Measurements from ENCODE around the gene FUOM. TPM values are rescaled to one million over a fixed set of nuclear protein-coding genes. Genes with fewer than 3 reads are reported as not detected.

FUOM gene
- total RNA-seq, 1 donor from 2014 or later = 37.2 TPM

DNA sequence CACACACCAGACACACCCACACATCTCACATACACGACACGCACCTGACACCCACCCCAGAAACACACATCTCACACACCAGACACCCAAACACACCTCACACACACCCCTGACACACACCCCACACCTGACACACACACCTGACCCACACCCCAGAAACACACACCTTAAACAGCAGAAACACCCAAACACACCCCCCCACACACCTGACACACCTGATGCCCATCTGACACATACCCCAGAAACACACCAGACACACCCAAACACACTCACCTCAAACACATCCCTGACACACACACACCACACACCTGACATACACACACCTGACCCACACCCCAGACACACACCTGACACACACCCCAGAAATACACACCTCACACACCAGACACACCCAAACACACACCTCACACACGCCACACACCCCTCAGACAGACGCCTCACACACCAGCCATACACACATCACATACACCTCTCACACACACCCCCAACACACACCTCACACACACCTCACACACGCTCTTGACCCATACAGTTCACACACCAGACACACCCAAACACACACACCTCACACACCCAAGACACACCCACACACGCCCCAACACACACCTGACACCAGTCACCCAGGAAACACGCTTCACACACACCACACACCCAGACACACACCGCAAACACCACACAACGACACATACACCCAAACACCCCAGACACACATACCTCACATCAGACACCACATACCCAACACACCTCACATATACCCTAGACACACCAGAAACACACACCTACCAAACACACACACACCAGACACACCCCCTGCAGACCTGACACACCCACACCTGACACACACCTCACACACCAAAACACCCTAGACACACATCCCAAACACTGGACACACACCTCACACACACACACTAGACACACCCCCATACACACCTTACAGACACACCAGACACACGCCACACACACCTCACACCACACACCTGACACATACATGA is 19.4 kb downstream of the FUOM start:
- ATAC-seq (ENCODE audit: low read depth) (no peak), DNase-seq (no peak)
- H3K4me1 Mint-ChIP-seq = peaks cover 6% of the 10 kb centered on the region
- TF ChIP-seq CTCF (IDR thresholded peaks at IDR 0.05) = no peak
- ChIA-PET CTCF (no interaction called here), POLR2A (no interaction called here)
- H3K9me3 Mint-ChIP-seq = no peaks in the 10 kb centered on the region
- H3K36me3 Mint-ChIP-seq (ENCODE audit: low read depth) = no peaks in the 10 kb centered on the region
- H3K4me3 Mint-ChIP-seq = no peak overlapping the region
- peaks cover 21% of the 10 kb centered on the region for H3K27me3 Mint-ChIP-seq
- intact Hi-C loops (cut with micrococcal nuclease) = no loop called here
- H3K27ac Mint-ChIP-seq = no peak overlapping the region

- H3K4me3 Mint-ChIP-seq = no peak overlapping the region
- peaks cover 6% of the 10 kb centered on the region for H3K4me1 Mint-ChIP-seq
- TF ChIP-seq CTCF (IDR thresholded peaks at IDR 0.05) = no peak
- no peak overlapping the region for H3K27ac Mint-ChIP-seq
- DNase-seq = no peak
- CTCF ChIA-PET = no interaction called here
- ATAC-seq (ENCODE audit: low read depth) = no peak
- H3K9me3 Mint-ChIP-seq = no peaks in the 10 kb centered on the region
- intact Hi-C loops (cut with micrococcal nuclease) = loop anchor here (2.0 kb wide), 1 partner anchor 19 kb away; no protein-coding TSS in a partner anchor
- no peaks in the 10 kb centered on the region for H3K36me3 Mint-ChIP-seq (ENCODE audit: low read depth)
- peaks cover 19% of the 10 kb centered on the region for H3K27me3 Mint-ChIP-seq
- POLR2A ChIA-PET = interaction anchor here (1.7 kb wide), 1 partner anchor 21 kb away, joined by 8 read pairs; the partner anchor contains the start of gene FUOM
Observed at GRCh38 chr10:133337370-133337725, 20.5 kb downstream of the FUOM start.

- Mint-ChIP-seq H3K27me3 (peaks cover 17% of the 10 kb centered on the region), H3K36me3 (ENCODE audit: low read depth) (no peaks in the 10 kb centered on the region), H3K4me3 (peak within 1 kb of the TSS; percentile 65), H3K9me3 (no peaks in the 10 kb centered on the region), H3K27ac (no peak within 1 kb of the TSS), H3K4me1 (peaks cover 6% of the 10 kb centered on the region)
- CTCF ChIA-PET = no interaction called here
- DNase-seq (peak; percentile 55), ATAC-seq (ENCODE audit: low read depth) (peak; percentile 40)
- TF ChIP-seq CTCF (IDR thresholded peaks at IDR 0.05) = no peak
- intact Hi-C loops (cut with micrococcal nuclease) = loop anchor here (2.0 kb wide), 1 partner anchor 20 kb away; no protein-coding TSS in a partner anchor
- POLR2A ChIA-PET = interaction anchor here (0.6 to 1.7 kb wide), 2 partner anchors 21 to 35 kb away, joined by 4 to 8 read pairs; partner anchors contain the start of gene FUOM
Observed at GRCh38 chr10:133336577-133337369, 21.0 kb downstream of the FUOM start, which contains the start of gene CALY. Gene CALY (minus strand): TSS chr10:133336896. CDS start chr10:133328989, 7,907 bp downstream.

GRCh38 chr10:133336118-133336576 is 21.7 kb downstream of the FUOM start:
- ChIA-PET POLR2A (interaction anchor here (0.6 to 1.7 kb wide), 2 partner anchors 22 to 34 kb away, joined by 4 to 8 read pairs; partner anchors contain the start of gene FUOM), CTCF (no interaction called here)
- DNase-seq (no peak), ATAC-seq (ENCODE audit: low read depth) (no peak)
- no peak overlapping the region for H3K27ac Mint-ChIP-seq
- TF ChIP-seq CTCF (IDR thresholded peaks at IDR 0.05) = no peak
- H3K27me3 Mint-ChIP-seq = peaks cover 11% of the 10 kb centered on the region
- no peak overlapping the region for H3K4me3 Mint-ChIP-seq
- H3K4me1 Mint-ChIP-seq = peaks cover 6% of the 10 kb centered on the region
- H3K36me3 Mint-ChIP-seq (ENCODE audit: low read depth) = no peaks in the 10 kb centered on the region
- intact Hi-C loops (cut with micrococcal nuclease) = loop anchor here (2.0 kb wide), 1 partner anchor 21 kb away; no protein-coding TSS in a partner anchor
- H3K9me3 Mint-ChIP-seq = no peaks in the 10 kb centered on the region

Data from activated B cell treated with CpG ODN at 0.5 μM for 24 hours (primary cell).